DOHH2 (cell line): ENCODE data around the gene HRK.

ENCODE experiments used
- EZH2phosphoT487 ChIP-seq: fragments of 200-600 bp; sonication (generic); IDR thresholded peaks from 2 replicates; pipeline ENCODE4 v1.6.1; 2017; ENCODE audit warnings: borderline replicate concordance, mild to moderate bottlenecking, antibody characterized with exemption, low read length, moderate library complexity, mixed read lengths
- TF ChIP-seq, protein P1 (sequence below): fragments of 200-600 bp; sonication (generic); IDR thresholded peaks from one replicate; pipeline ENCODE4 v1.5.1; 2014; ENCODE audit warnings: antibody characterized with exemption, mild to moderate bottlenecking, low read depth, low read length; ENCODE audit not compliant: poor library complexity, severe bottlenecking

DNA sequence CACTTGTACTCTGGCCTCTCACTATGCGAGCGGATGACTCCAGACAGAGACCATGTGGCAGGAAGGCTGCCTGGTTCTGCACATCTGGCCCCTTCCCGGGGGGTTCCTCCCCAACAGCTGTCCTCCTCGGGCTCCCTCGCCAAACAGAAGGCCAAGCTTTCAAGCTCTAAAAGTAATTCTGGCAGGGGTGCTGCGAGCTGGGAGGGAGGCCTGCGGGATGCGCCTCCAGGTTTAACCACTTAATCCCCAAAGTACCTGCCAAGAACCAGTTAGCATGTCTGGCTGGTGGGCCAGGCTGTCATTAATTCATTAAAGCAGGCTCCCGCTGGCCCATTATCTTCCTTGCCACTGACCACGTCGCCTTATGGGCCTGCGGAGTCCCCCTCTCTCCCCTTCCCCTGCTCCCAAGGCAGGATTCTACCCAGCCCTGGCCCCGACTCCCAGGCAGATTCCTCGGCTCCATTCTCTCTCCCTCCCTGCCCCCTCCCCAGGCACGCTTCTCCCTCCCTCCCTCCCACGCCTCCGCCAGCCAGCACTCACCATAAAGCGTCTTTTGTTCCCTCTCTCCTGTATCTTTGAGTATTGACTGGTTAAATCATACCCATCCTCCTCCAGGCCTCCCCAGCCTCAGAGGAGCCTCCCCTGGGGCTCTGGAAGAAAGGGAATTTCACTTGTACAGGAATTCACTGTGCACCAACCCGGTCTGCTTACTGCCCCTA is 4.9 kb downstream of the HRK start:
- TF ChIP-seq, protein P1, sequence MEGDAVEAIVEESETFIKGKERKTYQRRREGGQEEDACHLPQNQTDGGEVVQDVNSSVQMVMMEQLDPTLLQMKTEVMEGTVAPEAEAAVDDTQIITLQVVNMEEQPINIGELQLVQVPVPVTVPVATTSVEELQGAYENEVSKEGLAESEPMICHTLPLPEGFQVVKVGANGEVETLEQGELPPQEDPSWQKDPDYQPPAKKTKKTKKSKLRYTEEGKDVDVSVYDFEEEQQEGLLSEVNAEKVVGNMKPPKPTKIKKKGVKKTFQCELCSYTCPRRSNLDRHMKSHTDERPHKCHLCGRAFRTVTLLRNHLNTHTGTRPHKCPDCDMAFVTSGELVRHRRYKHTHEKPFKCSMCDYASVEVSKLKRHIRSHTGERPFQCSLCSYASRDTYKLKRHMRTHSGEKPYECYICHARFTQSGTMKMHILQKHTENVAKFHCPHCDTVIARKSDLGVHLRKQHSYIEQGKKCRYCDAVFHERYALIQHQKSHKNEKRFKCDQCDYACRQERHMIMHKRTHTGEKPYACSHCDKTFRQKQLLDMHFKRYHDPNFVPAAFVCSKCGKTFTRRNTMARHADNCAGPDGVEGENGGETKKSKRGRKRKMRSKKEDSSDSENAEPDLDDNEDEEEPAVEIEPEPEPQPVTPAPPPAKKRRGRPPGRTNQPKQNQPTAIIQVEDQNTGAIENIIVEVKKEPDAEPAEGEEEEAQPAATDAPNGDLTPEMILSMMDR, result no peak
- no peak for TF ChIP-seq EZH2phosphoT487
